GM19238 (cell line): ENCODE data around the gene ZDHHC11.

Experiments
- DNase-seq: peaks from one replicate; pipeline ENCODE4 v3.0.0; 2011; ENCODE audit warnings: low spot score; ENCODE audit not compliant: insufficient read length

ZDHHC11 gene

GRCh38 chr5:850511-851006 is at the start of gene ZDHHC11:
Gene ZDHHC11 (minus strand): TSS chr5:850986. CDS start chr5:850602, 384 bp downstream.
- DNase-seq = no peak

GRCh38 chr5:893711-894110 is 42.9 kb upstream of the ZDHHC11 start:
- no peak for DNase-seq

GRCh38 chr5:893137-893506 is 42.3 kb upstream of the ZDHHC11 start:
- no peak for DNase-seq

- peak; percentile 100 for DNase-seq
Measured at GRCh38 chr5:892394-893136, 41.8 kb upstream of the ZDHHC11 start, which contains the start of the genes BRD9 and TRIP13. Gene BRD9 (minus strand): TSS chr5:892801. CDS start chr5:892657, 144 bp downstream. Gene TRIP13 (plus strand): TSS chr5:892884. CDS start chr5:892999, 115 bp downstream.

- DNase-seq = peak; percentile 37
Measured at GRCh38 chr5:891837-892393, 41.1 kb upstream of the ZDHHC11 start.

- no peak for DNase-seq
Measured at GRCh38 chr5:891117-891836, 40.5 kb upstream of the ZDHHC11 start.

- no peak for DNase-seq
Measured at GRCh38 chr5:889075-889710, 38.4 kb upstream of the ZDHHC11 start.

GRCh38 chr5:888638-889035 is 37.9 kb upstream of the ZDHHC11 start:
- no peak for DNase-seq

GRCh38 chr5:887947-888637 is 37.3 kb upstream of the ZDHHC11 start:
- no peak for DNase-seq

GRCh38 chr5:886716-887325 is 36.0 kb upstream of the ZDHHC11 start:
- no peak for DNase-seq

GRCh38 chr5:886036-886435 is 35.2 kb upstream of the ZDHHC11 start:
- DNase-seq = no peak

GRCh38 chr5:885529-885928 is 34.7 kb upstream of the ZDHHC11 start:
- no peak for DNase-seq

GRCh38 chr5:885127-885442 is 34.3 kb upstream of the ZDHHC11 start:
- no peak for DNase-seq

GRCh38 chr5:884345-885126 is 33.8 kb upstream of the ZDHHC11 start:
- DNase-seq = no peak

- no peak for DNase-seq
Measured at GRCh38 chr5:883475-884181, 32.8 kb upstream of the ZDHHC11 start.

- DNase-seq = no peak
Measured at GRCh38 chr5:882253-883183, 31.7 kb upstream of the ZDHHC11 start.

- no peak for DNase-seq
Measured at GRCh38 chr5:881551-881935, 30.8 kb upstream of the ZDHHC11 start.

GRCh38 chr5:880816-881550 is 30.2 kb upstream of the ZDHHC11 start:
- no peak for DNase-seq
